ENCODE data around the gene ABCG8.

- TF ChIP-seq TOX (CRISPR knock-in tag; IDR thresholded peaks at IDR 0.05; ENCODE audit: borderline replicate concordance) (no peak), PATZ1 (CRISPR knock-in tag; IDR thresholded peaks at IDR 0.05; ENCODE audit: borderline replicate concordance) (no peak)
Measured at GRCh38 chr2:43819491-43820163, 19.1 kb upstream of the ABCG8 start.
